Lower leg skin (tissue), 3 donors: ENCODE results near the gene LRP1B.

ENCODE experiments used
- CTCF ChIP-seq, 3 donors: fragments of 450-650 bp; IDR thresholded peaks; one replicate each; pipeline ENCODE4 v1.5.1; 2016; ENCODE audit warnings: antibody characterized with exemption in 3 of 3, mild to moderate bottlenecking in 3 of 3, moderate library complexity in 2 of 3
- POLR2A ChIP-seq, 2 donors: fragments of 450-650 bp; IDR thresholded peaks; one replicate each; pipeline ENCODE4 v1.6.1; 2016 to 2017; ENCODE audit warnings: antibody characterized with exemption in 2 of 2, mild to moderate bottlenecking in 1 of 2, moderate library complexity in 1 of 2

- TF ChIP-seq CTCF (IDR thresholded peaks at IDR 0.05) (no peak), POLR2A (IDR thresholded peaks at IDR 0.05) (no peak)
Observed at GRCh38 chr2:140363131-140363530, 1767.7 kb downstream of the LRP1B start.
